BLaER1 (cell line): ENCODE data around the gene SDCBP2.

Source experiments
- H3K27ac ChIP-seq: shearing (Covaris generic); formaldehyde crosslinking; 2 replicates; pipeline ENCODE4 v1.8.1; 2022
- H3K27me3 ChIP-seq: shearing (Covaris generic); formaldehyde crosslinking; 2 replicates; pipeline ENCODE4 v1.8.1; 2022
- H3K36me3 ChIP-seq: shearing (Covaris generic); formaldehyde crosslinking; 2 replicates; pipeline ENCODE4 v1.8.1; 2022
- H3K4me1 ChIP-seq: shearing (Covaris generic); formaldehyde crosslinking; 2 replicates; pipeline ENCODE4 v1.8.1; 2022
- H3K4me2 ChIP-seq: shearing (Covaris generic); formaldehyde crosslinking; 2 replicates; pipeline ENCODE4 v1.8.1; 2022
- H3K4me3 ChIP-seq: shearing (Covaris generic); formaldehyde crosslinking; 2 replicates; pipeline ENCODE4 v1.8.1; 2022
- H3K9ac ChIP-seq: shearing (Covaris generic); formaldehyde crosslinking; 2 replicates; pipeline ENCODE4 v1.8.1; 2022
- H3K9me3 ChIP-seq: shearing (Covaris generic); formaldehyde crosslinking; 2 replicates; pipeline ENCODE4 v1.8.1; 2022
- H4K20me1 ChIP-seq: shearing (Covaris generic); formaldehyde crosslinking; 2 replicates; pipeline ENCODE4 v1.8.1; 2022
- Cebpa-rat ChIP-seq: shearing (Covaris generic); IDR thresholded peaks from 2 replicates; pipeline ENCODE4 v1.8.1; 2022

Gene SDCBP2

DNA sequence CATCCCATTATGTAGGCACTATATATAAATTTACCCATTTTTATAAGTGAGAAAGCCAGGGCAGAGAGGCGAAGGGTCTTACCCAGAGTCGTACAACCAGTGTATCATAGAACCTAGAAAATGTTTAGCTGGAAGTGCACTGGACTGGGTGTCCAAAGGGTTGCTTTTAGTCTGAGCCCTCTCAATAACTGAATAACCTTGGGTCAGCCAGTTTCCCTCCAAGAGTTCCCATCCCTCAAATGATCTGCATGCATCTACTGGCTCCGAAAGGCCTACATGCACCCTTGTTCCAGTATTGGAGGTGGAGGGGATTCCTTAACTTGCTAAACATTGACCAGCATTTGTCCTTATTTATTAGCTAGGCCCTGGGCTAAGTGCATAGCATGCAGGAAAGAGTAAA, 59.1 kb downstream of the SDCBP2 start:
- Histone ChIP-seq H3K9me3 (no peaks in the 10 kb centered on the region), H3K27me3 (peaks cover 35% of the 10 kb centered on the region; the same call in 1 of the 2 replicates), H3K4me2 (no peak overlapping the region), H4K20me1 (no peaks in the 10 kb centered on the region), H3K27ac (no peak overlapping the region), H3K4me3 (no peak overlapping the region), H3K36me3 (no peaks in the 10 kb centered on the region), H3K9ac (no peak overlapping the region), H3K4me1 (peaks cover 23% of the 10 kb centered on the region)
- TF ChIP-seq Cebpa-rat, result no peak

- H3K4me2 ChIP-seq, result no peak overlapping the region
- no peak overlapping the region for H3K27ac ChIP-seq
- no peaks in the 10 kb centered on the region for H3K36me3 ChIP-seq
- H3K4me1 ChIP-seq, result peaks cover 23% of the 10 kb centered on the region
- peaks cover 37% of the 10 kb centered on the region; the same call in 1 of the 2 replicates for H3K27me3 ChIP-seq
- no peaks in the 10 kb centered on the region for H4K20me1 ChIP-seq
- no peak for TF ChIP-seq Cebpa-rat
- H3K9ac ChIP-seq, result no peak overlapping the region
- no peak overlapping the region for H3K4me3 ChIP-seq
- no peaks in the 10 kb centered on the region for H3K9me3 ChIP-seq
Measured at GRCh38 chr20:1269235-1269634, 59.7 kb downstream of the SDCBP2 start.

DNA sequence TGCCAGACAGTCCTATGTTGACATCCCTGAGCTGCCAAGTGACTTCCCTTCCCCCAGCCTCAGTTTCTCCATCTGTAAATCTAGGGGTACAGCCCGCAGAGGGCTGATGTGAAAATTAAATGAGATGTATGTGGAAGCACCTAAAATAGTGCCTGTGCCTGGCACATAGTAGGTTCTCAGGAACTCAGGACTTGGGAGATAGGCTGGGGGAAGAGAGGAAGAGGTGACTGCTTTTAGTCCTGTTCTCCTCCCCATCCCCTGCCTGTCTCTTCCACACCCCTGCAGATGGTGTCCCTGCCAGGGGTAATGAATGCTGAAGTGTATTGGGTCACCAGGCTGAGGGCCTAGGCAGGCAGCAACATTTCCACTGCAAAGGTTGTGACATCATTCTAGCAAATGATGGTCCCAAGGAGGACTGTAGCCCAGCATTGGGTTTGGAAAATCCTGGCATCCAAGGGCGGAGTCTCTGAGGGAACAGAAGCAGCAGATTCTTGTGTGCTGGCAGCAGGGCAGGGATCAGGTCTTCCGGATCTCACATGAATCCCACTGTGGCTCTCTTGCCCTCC, 61.0 kb downstream of the SDCBP2 start:
- TF ChIP-seq Cebpa-rat, result no peak
- H3K36me3 ChIP-seq, result no peaks in the 10 kb centered on the region
- no peak overlapping the region for H3K27ac ChIP-seq
- H4K20me1 ChIP-seq, result no peaks in the 10 kb centered on the region
- peaks cover 2% of the 10 kb centered on the region for H3K9me3 ChIP-seq
- peaks cover 18% of the 10 kb centered on the region for H3K4me1 ChIP-seq
- no peak overlapping the region for H3K4me2 ChIP-seq
- no peak overlapping the region for H3K9ac ChIP-seq
- peaks cover 37% of the 10 kb centered on the region; the same call in 1 of the 2 replicates for H3K27me3 ChIP-seq
- H3K4me3 ChIP-seq, result no peak overlapping the region

GRCh38 chr20:1267161-1267560, 61.8 kb downstream of the SDCBP2 start:
- H3K36me3 ChIP-seq, result no peaks in the 10 kb centered on the region
- H4K20me1 ChIP-seq, result no peaks in the 10 kb centered on the region
- H3K27me3 ChIP-seq, result peaks cover 37% of the 10 kb centered on the region; the same call in 1 of the 2 replicates
- no peak overlapping the region; the same call in 1 of the 2 replicates for H3K9ac ChIP-seq
- no peak for TF ChIP-seq Cebpa-rat
- H3K9me3 ChIP-seq, result peaks cover 10% of the 10 kb centered on the region
- H3K4me3 ChIP-seq, result peak overlapping the region; percentile 67; the same call in 1 of the 2 replicates
- no peak overlapping the region for H3K27ac ChIP-seq
- peak overlapping the region; percentile 95 for H3K4me2 ChIP-seq
- peaks cover 13% of the 10 kb centered on the region; the same call in 1 of the 2 replicates for H3K4me1 ChIP-seq

DNA sequence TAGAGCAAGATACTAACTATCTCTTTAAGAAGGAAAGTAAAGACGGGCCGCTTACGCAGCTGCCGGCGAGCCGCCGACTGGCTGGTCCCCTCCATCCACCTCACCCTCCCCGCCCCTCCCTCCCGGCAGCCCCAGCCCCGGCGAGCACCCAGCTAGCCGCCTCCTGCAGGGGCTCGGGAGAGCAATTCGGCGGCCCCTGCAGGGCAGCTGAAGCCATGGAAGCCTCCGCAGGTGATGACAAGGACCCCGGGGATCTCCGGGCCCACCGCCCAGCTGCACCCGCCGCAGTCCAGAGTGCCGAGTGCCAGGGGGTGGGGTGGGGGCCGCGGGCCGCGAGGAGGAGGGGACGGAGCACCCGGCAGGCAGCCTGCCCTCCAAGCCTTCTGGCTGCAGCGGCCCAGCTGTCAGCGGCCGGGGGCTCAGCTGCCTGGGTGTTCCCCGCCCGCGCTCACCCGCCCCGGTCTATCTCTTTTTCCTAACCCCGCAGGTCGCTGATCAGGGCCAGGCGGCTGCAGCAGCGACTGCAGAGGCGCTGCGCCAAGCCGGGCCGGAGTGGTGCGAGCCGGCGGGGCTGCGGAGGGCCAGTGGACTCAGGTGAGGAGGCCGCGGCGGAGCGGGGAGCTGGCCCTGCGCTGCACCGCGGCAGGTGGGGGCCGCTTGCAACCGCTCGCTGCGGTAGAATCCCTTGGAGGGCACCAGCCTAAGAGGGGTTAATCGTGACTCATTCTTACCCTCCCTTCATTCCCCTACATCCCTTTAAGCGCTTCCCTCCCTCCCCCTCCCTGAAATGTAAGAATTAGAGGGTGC, 62.6 kb downstream of the SDCBP2 start, which contains the start of gene SNPH:
TSS of gene SNPH (plus strand) at position 128 of the 807 bp plus-strand sequence. CDS start 29,946 bp downstream, outside the sequence.
- TF ChIP-seq Cebpa-rat, result no peak
- Histone ChIP-seq H3K9me3 (peaks cover 16% of the 10 kb centered on the region), H3K4me3 (peak within 1 kb of the TSS; percentile 67), H3K4me2 (peak within 1 kb of the TSS; percentile 95), H3K27me3 (peaks cover 37% of the 10 kb centered on the region; the same call in 1 of the 2 replicates), H4K20me1 (no peaks in the 10 kb centered on the region), H3K4me1 (peaks cover 13% of the 10 kb centered on the region; the same call in 1 of the 2 replicates), H3K27ac (no peak within 1 kb of the TSS), H3K36me3 (no peaks in the 10 kb centered on the region), H3K9ac (peak within 1 kb of the TSS; percentile 28; the same call in 1 of the 2 replicates)

DNA sequence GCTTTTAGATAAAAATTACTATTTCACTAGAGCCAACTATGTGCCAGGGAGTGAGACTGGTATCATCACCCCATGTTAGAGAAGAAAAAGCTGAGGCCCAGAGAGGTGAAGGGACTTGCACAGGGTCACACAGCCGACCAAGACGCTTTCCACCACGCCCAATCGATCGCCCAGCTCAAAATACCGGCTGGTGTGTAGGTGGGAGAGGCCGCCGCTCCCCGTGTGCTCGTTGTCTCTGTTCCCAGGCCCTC, 63.1 kb downstream of the SDCBP2 start:
- peak overlapping the region; percentile 95 for H3K4me2 ChIP-seq
- H3K36me3 ChIP-seq, result no peaks in the 10 kb centered on the region
- no peak for TF ChIP-seq Cebpa-rat
- H3K4me1 ChIP-seq, result peaks cover 13% of the 10 kb centered on the region; the same call in 1 of the 2 replicates
- H3K27ac ChIP-seq, result no peak overlapping the region
- H3K9me3 ChIP-seq, result peaks cover 16% of the 10 kb centered on the region
- H3K27me3 ChIP-seq, result peaks cover 37% of the 10 kb centered on the region; the same call in 1 of the 2 replicates
- H4K20me1 ChIP-seq, result no peaks in the 10 kb centered on the region
- peak overlapping the region; percentile 67 for H3K4me3 ChIP-seq
- no peak overlapping the region; the same call in 1 of the 2 replicates for H3K9ac ChIP-seq

GRCh38 chr20:1265226-1265915, 63.6 kb downstream of the SDCBP2 start:
- H3K4me2 ChIP-seq, result peak overlapping the region; percentile 95

GRCh38 chr20:1264727-1265126, 64.2 kb downstream of the SDCBP2 start:
- Histone ChIP-seq H3K27ac (no peak overlapping the region), H4K20me1 (no peaks in the 10 kb centered on the region), H3K4me1 (peaks cover 13% of the 10 kb centered on the region; the same call in 1 of the 2 replicates), H3K4me3 (no peak overlapping the region), H3K9me3 (peaks cover 16% of the 10 kb centered on the region), H3K9ac (no peak overlapping the region), H3K27me3 (peaks cover 37% of the 10 kb centered on the region; the same call in 1 of the 2 replicates), H3K4me2 (no peak overlapping the region), H3K36me3 (no peaks in the 10 kb centered on the region)
- TF ChIP-seq Cebpa-rat, result no peak

More at GRCh38 chr20:1265226-1265915, 63.6 kb downstream of the SDCBP2 start:
- no peak overlapping the region for H3K27ac ChIP-seq
- H3K4me1 ChIP-seq, result peaks cover 13% of the 10 kb centered on the region; the same call in 1 of the 2 replicates
- H4K20me1 ChIP-seq, result no peaks in the 10 kb centered on the region
- TF ChIP-seq Cebpa-rat, result no peak
- H3K4me3 ChIP-seq, result peak overlapping the region; percentile 67
- H3K9ac ChIP-seq, result no peak overlapping the region; the same call in 1 of the 2 replicates
- H3K9me3 ChIP-seq, result peaks cover 16% of the 10 kb centered on the region
- H3K27me3 ChIP-seq, result peaks cover 37% of the 10 kb centered on the region; the same call in 1 of the 2 replicates
- H3K36me3 ChIP-seq, result no peaks in the 10 kb centered on the region

GRCh38 chr20:1263853-1264252, 65.1 kb downstream of the SDCBP2 start:
- no peak overlapping the region for H3K27ac ChIP-seq
- H3K27me3 ChIP-seq, result peaks cover 37% of the 10 kb centered on the region; the same call in 1 of the 2 replicates
- H3K36me3 ChIP-seq, result no peaks in the 10 kb centered on the region
- H3K9ac ChIP-seq, result no peak overlapping the region
- H3K4me2 ChIP-seq, result no peak overlapping the region
- no peak overlapping the region for H3K4me3 ChIP-seq
- H4K20me1 ChIP-seq, result no peaks in the 10 kb centered on the region
- TF ChIP-seq Cebpa-rat, result no peak
- peaks cover 13% of the 10 kb centered on the region; the same call in 1 of the 2 replicates for H3K4me1 ChIP-seq
- peaks cover 16% of the 10 kb centered on the region for H3K9me3 ChIP-seq
